DLD1 (cell line): ENCODE measurements around the gene LILRB5.
"Not testable (repeated sequence)": the region's sequence is repeated elsewhere in the genome, so short reads cannot be mapped to it uniquely, and the experiment has no call there.

Experiments
- in situ Hi-C: cut with HindIII; loops from 2 replicates; pipeline ENCODE4 v1.10.0; 2017; ENCODE audit warnings: low sequenced_read_pairs

The LILRB5 gene

GRCh38 chr19:54257116-54257480, at the start of gene LILRB5:
Gene LILRB5, minus strand, starts transcription at chr19:54257273. Its CDS starts 80 bp downstream, at chr19:54257193.
- in situ Hi-C loops: no loop called here

GRCh38 chr19:54305141-54305540, 48.1 kb upstream of the LILRB5 start:
- in situ Hi-C loops: no loop called here

- in situ Hi-C loops: no loop called here
Measured at GRCh38 chr19:54302257-54302656, 45.2 kb upstream of the LILRB5 start.

GRCh38 chr19:54299515-54299914, 42.4 kb upstream of the LILRB5 start:
- in situ Hi-C loops: no loop called here

- in situ Hi-C loops: no loop called here
Measured at GRCh38 chr19:54299126-54299498, 42.0 kb upstream of the LILRB5 start.

GRCh38 chr19:54298357-54299125, 41.5 kb upstream of the LILRB5 start:
- in situ Hi-C loops: no loop called here

- in situ Hi-C loops: no loop called here
Measured at GRCh38 chr19:54297759-54298305, 40.8 kb upstream of the LILRB5 start.

- in situ Hi-C loops: no loop called here
Measured at GRCh38 chr19:54294539-54294938, 37.5 kb upstream of the LILRB5 start.

GRCh38 chr19:54289160-54289559, 32.1 kb upstream of the LILRB5 start:
- in situ Hi-C loops: not testable (repeated sequence)

- in situ Hi-C loops: no loop called here
Measured at GRCh38 chr19:54287456-54287855, 30.4 kb upstream of the LILRB5 start.

- in situ Hi-C loops: not testable (repeated sequence)
Measured at GRCh38 chr19:54286283-54286682, 29.2 kb upstream of the LILRB5 start.

- in situ Hi-C loops: not testable (repeated sequence)
Measured at GRCh38 chr19:54285427-54286056, 28.5 kb upstream of the LILRB5 start.

GRCh38 chr19:54282686-54283470, 25.8 kb upstream of the LILRB5 start:
- in situ Hi-C loops: no loop called here

GRCh38 chr19:54281729-54282075, 24.6 kb upstream of the LILRB5 start:
- in situ Hi-C loops: not testable (repeated sequence)

GRCh38 chr19:54281007-54281728, 24.1 kb upstream of the LILRB5 start, which contains the start of gene LILRB2:
Gene LILRB2, minus strand, starts transcription at chr19:54281110. Its CDS starts 614 bp downstream, at chr19:54280496.
- in situ Hi-C loops: no loop called here

GRCh38 chr19:54280441-54280840, 23.4 kb upstream of the LILRB5 start:
- in situ Hi-C loops: not testable (repeated sequence)

- in situ Hi-C loops: not testable (repeated sequence)
Measured at GRCh38 chr19:54280025-54280424, 23.0 kb upstream of the LILRB5 start.

GRCh38 chr19:54279406-54279962, 22.4 kb upstream of the LILRB5 start:
- in situ Hi-C loops: no loop called here

GRCh38 chr19:54278571-54279195, 21.6 kb upstream of the LILRB5 start:
- in situ Hi-C loops: not testable (repeated sequence)

- in situ Hi-C loops: not testable (repeated sequence)
Measured at GRCh38 chr19:54278056-54278455, 21.0 kb upstream of the LILRB5 start.
